ENCODE data around the gene BACH1.

Gene BACH1

GRCh38 chr21:29311802-29312201 lies 13.1 kb downstream of the BACH1 start:
- no peaks in the 10 kb centered on the region for H3K36me3 ChIP-seq (ENCODE audit: control insufficient read depth, insufficient read depth, low read length)
- 99 to 100% methylated on average over 2 of the region's 2 CpGs for WGBS, 2 experiments
- no peak overlapping the region for H3K27ac ChIP-seq (ENCODE audit: insufficient read depth, low read depth, low read length, poor library complexity, severe bottlenecking)
- H3K27me3 ChIP-seq (ENCODE audit: control insufficient read depth, insufficient read depth, low read length, poor library complexity, severe bottlenecking) = no peaks in the 10 kb centered on the region
- H3K9me3 ChIP-seq (ENCODE audit: control insufficient read depth, low read length) = no peaks in the 10 kb centered on the region
- no peaks in the 10 kb centered on the region for H3K4me1 ChIP-seq (ENCODE audit: control insufficient read depth, insufficient read depth, low read length)
- no peak overlapping the region for H3K4me3 ChIP-seq (ENCODE audit: insufficient read depth, low read depth, low read length)

GRCh38 chr21:29312981-29313380 lies 14.3 kb downstream of the BACH1 start:
- 87% methylated on average over 7 of the region's 7 CpGs for WGBS, 2 experiments
- no peak overlapping the region for H3K4me3 ChIP-seq (ENCODE audit: insufficient read depth, low read depth, low read length)
- H3K9me3 ChIP-seq (ENCODE audit: control insufficient read depth, low read length) = no peaks in the 10 kb centered on the region
- no peak overlapping the region for H3K27ac ChIP-seq (ENCODE audit: insufficient read depth, low read depth, low read length, poor library complexity, severe bottlenecking)
- no peaks in the 10 kb centered on the region for H3K4me1 ChIP-seq (ENCODE audit: control insufficient read depth, insufficient read depth, low read length)
- H3K36me3 ChIP-seq (ENCODE audit: control insufficient read depth, insufficient read depth, low read length) = no peaks in the 10 kb centered on the region
- H3K27me3 ChIP-seq (ENCODE audit: control insufficient read depth, insufficient read depth, low read length, poor library complexity, severe bottlenecking) = no peaks in the 10 kb centered on the region

DNA sequence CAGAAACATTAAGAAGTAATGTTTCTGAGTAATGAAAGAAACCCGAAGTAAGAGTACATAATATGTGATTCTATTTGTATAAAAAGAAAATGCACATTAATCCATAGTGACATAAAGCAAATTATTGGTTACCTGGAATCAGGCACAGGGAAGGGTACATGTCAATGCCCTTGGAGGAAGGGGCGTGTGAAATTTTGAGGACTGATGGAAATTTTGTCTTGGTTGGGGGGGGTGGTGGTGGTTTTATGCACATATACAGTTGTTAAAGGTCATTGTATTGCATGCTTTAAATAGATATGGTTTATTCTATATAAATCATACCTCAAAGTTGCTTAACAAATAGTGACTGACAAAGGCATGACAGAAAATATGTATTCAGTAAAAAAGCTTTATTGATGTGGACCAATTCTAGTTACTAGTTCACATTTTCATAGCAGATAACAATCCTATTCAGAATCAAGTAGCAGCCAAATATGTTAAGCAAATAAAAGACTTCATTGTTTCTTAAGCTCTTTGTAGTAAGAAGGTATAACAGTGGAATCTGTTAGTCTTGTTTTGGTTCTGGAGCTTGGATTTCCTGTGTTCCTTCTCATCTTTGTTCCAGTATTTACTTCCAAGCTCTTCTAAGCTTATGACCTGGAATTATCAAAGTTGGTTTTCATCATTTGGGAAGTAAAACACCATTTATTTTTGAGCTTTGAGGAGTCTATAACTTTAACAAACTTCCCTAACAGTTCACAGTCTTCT lies 15.1 kb downstream of the BACH1 start:
- no peaks in the 10 kb centered on the region for H3K36me3 ChIP-seq (ENCODE audit: control insufficient read depth, insufficient read depth, low read length)
- H3K27ac ChIP-seq (ENCODE audit: insufficient read depth, low read depth, low read length, poor library complexity, severe bottlenecking) = no peak overlapping the region
- H3K4me1 ChIP-seq (ENCODE audit: control insufficient read depth, insufficient read depth, low read length) = no peaks in the 10 kb centered on the region
- 97 to 100% methylated on average over 1 to 2 of the region's 2 CpGs for WGBS, 2 experiments
- H3K9me3 ChIP-seq (ENCODE audit: control insufficient read depth, low read length) = no peaks in the 10 kb centered on the region
- H3K4me3 ChIP-seq (ENCODE audit: insufficient read depth, low read depth, low read length) = no peak overlapping the region
- no peaks in the 10 kb centered on the region for H3K27me3 ChIP-seq (ENCODE audit: control insufficient read depth, insufficient read depth, low read length, poor library complexity, severe bottlenecking)

DNA sequence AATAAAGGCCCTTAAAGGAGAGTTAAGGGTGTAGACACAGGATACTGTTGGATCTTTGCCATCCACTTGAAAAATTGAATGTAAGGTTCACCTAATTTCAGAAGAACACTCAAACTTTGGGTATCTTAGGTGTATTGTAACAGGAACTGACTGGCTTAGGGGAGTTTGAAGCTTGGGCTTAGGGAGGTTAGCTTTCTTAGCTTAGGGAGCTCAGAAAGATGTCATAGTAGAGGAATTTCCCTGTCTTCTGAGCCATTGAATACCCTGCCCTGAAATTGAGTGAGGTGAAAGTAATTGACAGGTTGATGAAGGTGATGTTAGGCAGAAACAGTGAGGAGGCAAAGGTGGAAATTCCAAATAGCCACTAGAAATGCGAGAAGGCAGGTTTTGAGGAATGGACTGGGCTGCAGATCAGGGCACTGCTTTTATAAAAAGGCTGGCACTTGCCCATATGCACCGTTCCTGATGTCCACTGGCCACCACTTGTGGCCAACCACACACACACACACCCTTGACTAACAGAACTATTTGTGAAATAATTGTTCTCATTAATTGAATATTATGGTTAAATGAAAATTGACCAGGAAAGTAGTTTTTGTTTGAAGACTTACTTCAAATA lies 16.5 kb downstream of the BACH1 start:
- Histone ChIP-seq H3K27ac (ENCODE audit: insufficient read depth, low read depth, low read length, poor library complexity, severe bottlenecking) (no peak overlapping the region), H3K9me3 (ENCODE audit: control insufficient read depth, low read length) (no peaks in the 10 kb centered on the region), H3K27me3 (ENCODE audit: control insufficient read depth, insufficient read depth, low read length, poor library complexity, severe bottlenecking) (no peaks in the 10 kb centered on the region), H3K4me1 (ENCODE audit: control insufficient read depth, insufficient read depth, low read length) (no peaks in the 10 kb centered on the region), H3K36me3 (ENCODE audit: control insufficient read depth, insufficient read depth, low read length) (no peaks in the 10 kb centered on the region), H3K4me3 (ENCODE audit: insufficient read depth, low read depth, low read length) (no peak overlapping the region)
- WGBS, 2 experiments = 89 to 97% methylated on average over 2 of the region's 2 CpGs

DNA sequence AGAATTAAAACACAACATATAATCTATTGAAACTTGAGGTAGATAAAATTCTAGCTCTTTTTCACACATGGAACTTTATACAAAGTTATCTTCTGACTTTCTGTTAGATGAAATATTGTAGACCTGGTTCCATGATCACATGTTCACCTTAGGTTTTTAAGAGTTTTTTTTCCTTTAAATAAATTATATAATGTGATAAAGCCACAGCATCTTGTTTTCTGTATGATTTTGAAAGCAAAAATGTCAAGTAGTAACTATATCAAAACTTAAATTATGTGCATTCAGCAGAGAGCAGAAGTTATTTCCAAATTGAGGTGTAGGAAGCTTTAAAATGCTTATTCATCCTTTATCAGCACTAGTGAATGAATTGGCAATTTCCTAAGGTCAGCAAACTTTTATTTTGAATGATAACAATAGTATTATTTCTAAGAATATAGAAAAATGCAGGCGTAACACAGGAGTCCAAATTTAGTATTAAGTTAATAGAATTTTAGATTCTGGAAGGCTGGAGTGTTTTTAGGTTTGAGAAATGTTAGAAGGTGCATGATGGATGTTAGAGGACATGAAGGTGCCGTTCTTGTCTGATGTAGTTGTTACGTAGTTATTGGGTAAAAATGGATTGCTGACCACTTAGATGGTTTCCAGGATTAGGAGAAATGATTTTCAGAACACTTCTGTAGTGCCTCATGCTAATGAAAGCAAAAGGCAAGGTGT lies 17.5 kb downstream of the BACH1 start:
- no peaks in the 10 kb centered on the region for H3K4me1 ChIP-seq (ENCODE audit: control insufficient read depth, insufficient read depth, low read length)
- no peak overlapping the region for H3K27ac ChIP-seq (ENCODE audit: insufficient read depth, low read depth, low read length, poor library complexity, severe bottlenecking)
- H3K27me3 ChIP-seq (ENCODE audit: control insufficient read depth, insufficient read depth, low read length, poor library complexity, severe bottlenecking) = no peaks in the 10 kb centered on the region
- H3K9me3 ChIP-seq (ENCODE audit: control insufficient read depth, low read length) = no peaks in the 10 kb centered on the region
- no peak overlapping the region for H3K4me3 ChIP-seq (ENCODE audit: insufficient read depth, low read depth, low read length)
- H3K36me3 ChIP-seq (ENCODE audit: control insufficient read depth, insufficient read depth, low read length) = no peaks in the 10 kb centered on the region
- WGBS, 2 experiments = 95 to 98% methylated on average over 3 of the region's 3 CpGs

- Histone ChIP-seq H3K4me3 (ENCODE audit: insufficient read depth, low read depth, low read length) (no peak overlapping the region), H3K36me3 (ENCODE audit: control insufficient read depth, insufficient read depth, low read length) (no peaks in the 10 kb centered on the region), H3K9me3 (ENCODE audit: control insufficient read depth, low read length) (no peaks in the 10 kb centered on the region), H3K27me3 (ENCODE audit: control insufficient read depth, insufficient read depth, low read length, poor library complexity, severe bottlenecking) (no peaks in the 10 kb centered on the region), H3K27ac (ENCODE audit: insufficient read depth, low read depth, low read length, poor library complexity, severe bottlenecking) (no peak overlapping the region), H3K4me1 (ENCODE audit: control insufficient read depth, insufficient read depth, low read length) (no peaks in the 10 kb centered on the region)
- WGBS, 2 experiments = 86% methylated on average over 4 of the region's 4 CpGs
These were observed 18.1 kb downstream of the BACH1 start for GRCh38 chr21:29316806-29317205.

DNA sequence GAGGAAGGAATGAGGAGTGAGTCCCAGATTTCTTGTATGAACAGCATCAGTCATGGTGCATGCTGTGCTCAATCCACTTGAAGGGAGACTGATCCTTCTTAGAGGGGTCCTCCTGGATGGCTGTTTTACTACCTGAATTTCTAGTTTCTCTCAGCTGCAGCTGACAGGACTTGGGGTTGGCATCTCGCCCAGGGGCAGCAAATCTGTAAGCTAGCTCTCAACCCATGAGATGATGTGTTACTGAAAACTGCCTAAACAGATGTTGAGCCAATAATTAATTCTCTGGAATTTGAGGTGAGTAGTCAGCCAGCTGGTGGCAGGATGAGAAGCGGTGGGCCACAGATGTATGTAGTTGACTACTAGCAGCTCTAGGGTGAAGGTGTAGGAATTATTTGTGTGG lies 19.6 kb downstream of the BACH1 start:
- H3K36me3 ChIP-seq (ENCODE audit: control insufficient read depth, insufficient read depth, low read length) = no peaks in the 10 kb centered on the region
- H3K27ac ChIP-seq (ENCODE audit: insufficient read depth, low read depth, low read length, poor library complexity, severe bottlenecking) = no peak overlapping the region
- H3K9me3 ChIP-seq (ENCODE audit: control insufficient read depth, low read length) = no peaks in the 10 kb centered on the region
- no peaks in the 10 kb centered on the region for H3K4me1 ChIP-seq (ENCODE audit: control insufficient read depth, insufficient read depth, low read length)
- no peaks in the 10 kb centered on the region for H3K27me3 ChIP-seq (ENCODE audit: control insufficient read depth, insufficient read depth, low read length, poor library complexity, severe bottlenecking)
- WGBS, 2 experiments = 92 to 97% methylated on average over 2 of the region's 2 CpGs
- H3K4me3 ChIP-seq (ENCODE audit: insufficient read depth, low read depth, low read length) = no peak overlapping the region

DNA sequence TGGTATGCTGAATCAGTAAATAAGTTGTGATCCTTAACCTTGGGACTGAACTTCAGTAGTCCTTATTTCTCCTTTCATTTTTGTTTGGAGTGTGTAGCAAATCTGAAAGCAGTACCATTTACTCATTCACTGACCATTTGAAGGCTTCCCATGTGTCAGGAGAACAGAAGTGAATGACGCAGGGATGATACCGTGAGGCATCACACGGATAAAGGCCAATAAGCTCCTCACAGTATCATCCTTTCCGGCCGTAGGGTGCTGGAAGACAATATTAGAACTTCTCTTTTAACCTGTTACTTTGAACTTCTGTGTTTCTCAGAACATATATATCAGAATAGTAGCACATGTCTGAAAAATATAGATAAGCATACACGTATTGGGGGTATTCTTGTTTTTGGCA lies 21.3 kb downstream of the BACH1 start:
- Histone ChIP-seq H3K4me1 (ENCODE audit: control insufficient read depth, insufficient read depth, low read length) (no peaks in the 10 kb centered on the region), H3K36me3 (ENCODE audit: control insufficient read depth, insufficient read depth, low read length) (peaks cover 3% of the 10 kb centered on the region), H3K27ac (ENCODE audit: insufficient read depth, low read depth, low read length, poor library complexity, severe bottlenecking) (no peak overlapping the region), H3K9me3 (ENCODE audit: control insufficient read depth, low read length) (no peaks in the 10 kb centered on the region), H3K4me3 (ENCODE audit: insufficient read depth, low read depth, low read length) (no peak overlapping the region), H3K27me3 (ENCODE audit: control insufficient read depth, insufficient read depth, low read length, poor library complexity, severe bottlenecking) (no peaks in the 10 kb centered on the region)
- 93 to 97% methylated on average over 5 to 6 of the region's 6 CpGs for WGBS, 2 experiments

DNA sequence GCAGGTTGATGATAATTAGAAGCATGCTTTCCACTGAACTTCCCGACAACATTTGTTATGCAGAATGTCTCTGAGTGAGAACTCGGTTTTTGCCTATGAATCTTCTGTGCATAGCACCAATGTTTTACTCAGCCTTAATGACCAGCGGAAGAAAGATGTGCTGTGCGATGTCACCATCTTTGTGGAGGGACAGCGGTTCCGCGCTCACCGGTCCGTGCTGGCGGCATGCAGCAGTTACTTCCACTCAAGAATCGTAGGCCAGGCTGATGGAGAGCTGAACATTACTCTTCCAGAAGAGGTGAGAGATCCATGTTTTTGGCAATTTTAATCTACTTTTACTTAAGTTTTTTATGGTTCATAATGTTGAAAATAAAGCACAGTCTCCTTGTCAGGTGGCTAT lies 22.5 kb downstream of the BACH1 start:
- H3K4me3 ChIP-seq (ENCODE audit: insufficient read depth, low read depth, low read length) = no peak overlapping the region
- H3K9me3 ChIP-seq (ENCODE audit: control insufficient read depth, low read length) = no peaks in the 10 kb centered on the region
- H3K36me3 ChIP-seq (ENCODE audit: control insufficient read depth, insufficient read depth, low read length) = peaks cover 3% of the 10 kb centered on the region
- no peaks in the 10 kb centered on the region for H3K27me3 ChIP-seq (ENCODE audit: control insufficient read depth, insufficient read depth, low read length, poor library complexity, severe bottlenecking)
- WGBS, 2 experiments = 95% methylated on average over 11 of the region's 11 CpGs
- H3K27ac ChIP-seq (ENCODE audit: insufficient read depth, low read depth, low read length, poor library complexity, severe bottlenecking) = no peak overlapping the region
- H3K4me1 ChIP-seq (ENCODE audit: control insufficient read depth, insufficient read depth, low read length) = no peaks in the 10 kb centered on the region
